T-cell (primary cell): ENCODE measurements around the gene ELMO1. TPM values are rescaled to one million over a fixed set of nuclear protein-coding genes. Genes with fewer than 3 reads are reported as not detected.

Source experiments
- ATAC-seq, 4 experiments: fragments of 200-7000 bp in 3 of 4; fragments of 150-1000 bp in 1 of 4; cut with Tn5 transposase; replicated peaks in 1 of 4; 1 replicate in 3 of 4; 2 replicates in 1 of 4; pipeline ENCODE4 v1.10.0; 2021; ENCODE audit warnings: moderate library complexity in 3 of 4, mild to moderate bottlenecking in 2 of 4, moderate number of reproducible peaks in 1 of 4
- CTCF ChIA-PET, 2 donors: fragments of 300-600 bp; sonication (Branson Sonifier 250); formaldehyde crosslinking; loops; one replicate each; lab custom pipeline; 2022; ENCODE audit warnings: antibody characterized with exemption in 2 of 2; lab: Charles Lee
- POLR2A ChIA-PET, 2 donors: fragments of 300-600 bp; sonication (Branson Sonifier 250); formaldehyde crosslinking; loops; one replicate each; lab custom pipeline; 2022; ENCODE audit warnings: antibody characterized with exemption in 2 of 2; lab: Charles Lee
- DNase-seq, 35 experiments: peaks; one replicate each; pipeline versions ENCODE4 v3.0.0 to v3.0.0-alpha.2; 2013 to 2023
- H3K27ac ChIP-seq: one replicate; pipeline ENCODE4 v1.5.1; 2013; ENCODE audit warnings: low read length
- H3K27me3 ChIP-seq, 2 experiments: replicated peaks in 1 of 2; 1 replicate in 1 of 2; 2 replicates in 1 of 2; pipeline versions ENCODE4 v1.6.1 to v1.7.0; 2013; ENCODE audit warnings: low read length in 1 of 2, mixed read lengths in 1 of 2; ENCODE audit not compliant: control insufficient read depth in 2 of 2, insufficient read depth in 2 of 2; ENCODE audit errors: extremely low read depth in 1 of 2
- H3K36me3 ChIP-seq, 2 donors: 1 replicate in 1 of 2; 2 replicates in 1 of 2; pipeline versions ENCODE4 v1.6.1 to v1.7.0; 2013; ENCODE audit warnings: low read length in 1 of 2; ENCODE audit not compliant: control insufficient read depth in 2 of 2, insufficient read depth in 1 of 2; ENCODE audit errors: extremely low read depth in 1 of 2
- H3K4me1 ChIP-seq, 2 experiments: 1 replicate in 1 of 2; 2 replicates in 1 of 2; pipeline versions ENCODE4 v1.6.1 to v1.7.0; 2013; ENCODE audit warnings: low read length in 2 of 2, mixed read lengths in 1 of 2; ENCODE audit not compliant: insufficient read depth in 2 of 2, control insufficient read depth in 1 of 2; ENCODE audit errors: extremely low read depth in 1 of 2
- H3K4me3 ChIP-seq, 2 donors: 1 replicate in 1 of 2; 2 replicates in 1 of 2; pipeline versions ENCODE4 v1.5.1 to v1.7.0; 2013; ENCODE audit warnings: mild to moderate bottlenecking in 2 of 2, low read length in 1 of 2, moderate library complexity in 1 of 2; ENCODE audit not compliant: control insufficient read depth in 1 of 2; ENCODE audit errors: extremely low read depth in 1 of 2
- H3K9me3 ChIP-seq: 2 replicates; pipeline ENCODE4 v1.7.0; 2013
- H3K27ac Mint-ChIP-seq, 2 donors: one replicate each; pipeline ENCODE4 v1.8.0; 2020 to 2021; ENCODE audit warnings: mild to moderate bottlenecking in 2 of 2, mixed read lengths in 2 of 2
- H3K27me3 Mint-ChIP-seq, 2 donors: one replicate each; pipeline ENCODE4 v1.8.0; 2021 to 2022; ENCODE audit warnings: mixed read lengths in 2 of 2
- H3K36me3 Mint-ChIP-seq: one replicate; pipeline ENCODE4 v1.8.0; 2021; ENCODE audit warnings: mixed read lengths
- H3K4me1 Mint-ChIP-seq, 3 donors: one replicate each; pipeline ENCODE4 v1.8.0; 2020 to 2022; ENCODE audit warnings: mixed read lengths in 3 of 3, mild to moderate bottlenecking in 1 of 3
- H3K4me3 Mint-ChIP-seq, 3 donors: one replicate each; pipeline ENCODE4 v1.8.0; 2020 to 2022; ENCODE audit warnings: mild to moderate bottlenecking in 3 of 3, mixed read lengths in 3 of 3, moderate library complexity in 3 of 3
- H3K9me3 Mint-ChIP-seq, 3 donors: one replicate each; pipeline ENCODE4 v1.8.0; 2020 to 2022; ENCODE audit warnings: mixed read lengths in 3 of 3
- WGBS: methylation state at CpG from one replicate; pipeline ENCODE4 v1.1.5; 2013; ENCODE audit warnings: missing lambda C conversion rate; ENCODE audit not compliant: insufficient coverage; 5-methylcytosine and 5-hydroxymethylcytosine counted together
- total RNA-seq, 35 experiments: library from RNA in 6 of 35; stranded (reverse) in 6 of 35; fragments of 120-200 nt in 1 of 35; gene quantifications; one replicate each; pipeline versions ENCODE4 v1.2.1 to v1.2.4 and lab custom pipeline; 2013 to 2026

The ELMO1 gene
- total RNA-seq, 5 donors from 2014 or later (not counting 1 experiment from before 2014, with no cell fraction given) = 101 to 149 (median 113) TPM

- no peaks in the 10 kb centered on the region for H3K9me3 Mint-ChIP-seq
- Histone ChIP-seq H3K4me1 (peaks cover 4 to 11% of the 10 kb centered on the region in 2 experiments), H3K27ac (no peak overlapping the region), H3K9me3 (no peaks in the 10 kb centered on the region), H3K27me3 (no peaks in the 10 kb centered on the region), H3K4me3 (no peak overlapping the region), H3K36me3 (peaks cover 0 to 9% of the 10 kb centered on the region in 2 donors)
- CTCF ChIA-PET = interaction anchor here in 1 of 2 donors (1.0 kb wide), 1 partner anchor 12 kb away, joined by 3 read pairs; no protein-coding TSS in a partner anchor
- ATAC-seq (no peak), DNase-seq (no peak)
- H3K4me1 Mint-ChIP-seq = peaks cover 9 to 21% (median 17%) of the 10 kb centered on the region in 3 donors
- POLR2A ChIA-PET = no interaction called here
- no peak overlapping the region for H3K4me3 Mint-ChIP-seq
- WGBS = no CpG with 5 or more reads among the region's 1 CpG
- no peak overlapping the region for H3K27ac Mint-ChIP-seq
- H3K36me3 Mint-ChIP-seq = peaks cover 20% of the 10 kb centered on the region
- no peaks in the 10 kb centered on the region for H3K27me3 Mint-ChIP-seq
These were observed 261.9 kb downstream of the ELMO1 start for GRCh38 chr7:37186753-37187152.

- Mint-ChIP-seq H3K9me3 (no peaks in the 10 kb centered on the region), H3K27ac (no peak overlapping the region), H3K36me3 (peaks cover 31% of the 10 kb centered on the region), H3K4me3 (no peak overlapping the region), H3K4me1 (peaks cover 0 to 7% (median 4%) of the 10 kb centered on the region in 3 donors), H3K27me3 (no peaks in the 10 kb centered on the region)
- Histone ChIP-seq H3K9me3 (no peaks in the 10 kb centered on the region), H3K36me3 (peaks cover 3 to 13% of the 10 kb centered on the region in 2 donors), H3K4me3 (no peak overlapping the region), H3K4me1 (peaks cover 4% of the 10 kb centered on the region in 2 experiments), H3K27me3 (no peaks in the 10 kb centered on the region), H3K27ac (no peak overlapping the region)
- CTCF ChIA-PET = interaction anchor here (0.6 to 3.1 kb wide), 55 partner anchors 9 to 815 kb away, joined by 3 to 137 read pairs (median 4); no protein-coding TSS in a partner anchor
- POLR2A ChIA-PET = interaction anchor here (0.7 to 1.2 kb wide), 3 partner anchors 403 to 792 kb away, joined by 3 to 4 read pairs (median 4); partner anchors contain the start of gene ANLN (in 1 of the 2)
- ATAC-seq = no peak
- no peak for DNase-seq
These were observed 267.1 kb downstream of the ELMO1 start for GRCh38 chr7:37181550-37181932.

- DNase-seq (no peak), ATAC-seq (no peak)
- no peak overlapping the region for H3K4me3 Mint-ChIP-seq
- Histone ChIP-seq H3K4me3 (no peak overlapping the region), H3K9me3 (no peaks in the 10 kb centered on the region), H3K27me3 (no peaks in the 10 kb centered on the region), H3K4me1 (peaks cover 3 to 4% of the 10 kb centered on the region in 2 experiments), H3K27ac (no peak overlapping the region), H3K36me3 (peaks cover 3 to 13% of the 10 kb centered on the region in 2 donors)
- H3K27ac Mint-ChIP-seq = no peak overlapping the region
- peaks cover 0 to 7% (median 4%) of the 10 kb centered on the region in 3 donors for H3K4me1 Mint-ChIP-seq
- no peaks in the 10 kb centered on the region for H3K9me3 Mint-ChIP-seq
- peaks cover 34% of the 10 kb centered on the region for H3K36me3 Mint-ChIP-seq
- ChIA-PET POLR2A (interaction anchor here (0.7 to 1.2 kb wide), 2 partner anchors 676 to 791 kb away, joined by 3 to 4 read pairs; partner anchors contain the start of gene ANLN (in 1 of the 2)), CTCF (interaction anchor here (0.6 to 3.1 kb wide), 28 partner anchors 8 to 740 kb away, joined by 3 to 137 read pairs (median 6); no protein-coding TSS in a partner anchor)
- WGBS = 100% methylated on average over 1 of the region's 7 CpGs
- no peaks in the 10 kb centered on the region for H3K27me3 Mint-ChIP-seq
These were observed 267.7 kb downstream of the ELMO1 start for GRCh38 chr7:37180828-37181549.

- Mint-ChIP-seq H3K27ac (no peak overlapping the region), H3K4me1 (peaks cover 0 to 13% (median 5%) of the 10 kb centered on the region in 3 donors)
These were observed 272.6 kb downstream of the ELMO1 start for GRCh38 chr7:37176079-37176478.

GRCh38 chr7:37174460-37174859 is 274.2 kb downstream of the ELMO1 start:
- peaks cover 0 to 13% (median 6%) of the 10 kb centered on the region in 3 donors for H3K4me1 Mint-ChIP-seq
- H3K4me1 ChIP-seq = no peaks in the 10 kb centered on the region
- ChIA-PET POLR2A (no interaction called here), CTCF (interaction anchor here in 1 of 2 donors (0.5 to 0.6 kb wide), 2 partner anchors 527 to 1551 kb away, joined by 3 to 4 read pairs; no protein-coding TSS in a partner anchor)
- no peaks in the 10 kb centered on the region for H3K9me3 ChIP-seq
- H3K4me3 ChIP-seq = no peak overlapping the region
- no peak for ATAC-seq
- peaks cover 58% of the 10 kb centered on the region for H3K36me3 Mint-ChIP-seq
- H3K27ac ChIP-seq = no peak overlapping the region
- 99% methylated on average over 5 of the region's 5 CpGs for WGBS
- H3K27me3 Mint-ChIP-seq = no peaks in the 10 kb centered on the region
- no peaks in the 10 kb centered on the region for H3K9me3 Mint-ChIP-seq
- H3K4me3 Mint-ChIP-seq = no peak overlapping the region
- no peaks in the 10 kb centered on the region for H3K27me3 ChIP-seq
- no peak for DNase-seq
- peaks cover 16 to 17% of the 10 kb centered on the region in 2 donors for H3K36me3 ChIP-seq
- H3K27ac Mint-ChIP-seq = no peak overlapping the region

More at GRCh38 chr7:37176079-37176478, 272.6 kb downstream of the ELMO1 start:
- Histone ChIP-seq H3K36me3 (peaks cover 6 to 14% of the 10 kb centered on the region in 2 donors), H3K4me1 (no peaks in the 10 kb centered on the region), H3K4me3 (no peak overlapping the region), H3K9me3 (no peaks in the 10 kb centered on the region), H3K27ac (no peak overlapping the region), H3K27me3 (no peaks in the 10 kb centered on the region)
- no peaks in the 10 kb centered on the region for H3K9me3 Mint-ChIP-seq
- POLR2A ChIA-PET = no interaction called here
- H3K36me3 Mint-ChIP-seq = peaks cover 59% of the 10 kb centered on the region
- ATAC-seq (no peak), DNase-seq (no peak)
- WGBS = 50% methylated on average over 1 of the region's 3 CpGs
- H3K4me3 Mint-ChIP-seq = no peak overlapping the region
- no peaks in the 10 kb centered on the region for H3K27me3 Mint-ChIP-seq
- CTCF ChIA-PET = interaction anchor here (0.6 to 2.0 kb wide), 6 partner anchors 22 to 689 kb away, joined by 3 to 8 read pairs (median 3); no protein-coding TSS in a partner anchor

GRCh38 chr7:37173670-37174069 is 275.0 kb downstream of the ELMO1 start:
- ChIA-PET POLR2A (no interaction called here), CTCF (interaction anchor here in 1 of 2 donors (1.9 kb wide), 1 partner anchor 8 kb away, joined by 8 read pairs; no protein-coding TSS in a partner anchor)
- Mint-ChIP-seq H3K27ac (no peak overlapping the region), H3K4me1 (peaks cover 0 to 13% (median 6%) of the 10 kb centered on the region in 3 donors), H3K4me3 (no peak overlapping the region), H3K36me3 (peaks cover 57% of the 10 kb centered on the region), H3K9me3 (no peaks in the 10 kb centered on the region), H3K27me3 (no peaks in the 10 kb centered on the region)
- Histone ChIP-seq H3K36me3 (peaks cover 16 to 17% of the 10 kb centered on the region in 2 donors), H3K27ac (no peak overlapping the region), H3K9me3 (no peaks in the 10 kb centered on the region), H3K27me3 (no peaks in the 10 kb centered on the region), H3K4me3 (no peak overlapping the region), H3K4me1 (no peaks in the 10 kb centered on the region)
- 72% methylated on average over 2 of the region's 2 CpGs for WGBS
- DNase-seq (no peak), ATAC-seq (no peak)
